Measurements from ENCODE around the gene FBXL13.

FBXL13 gene

GRCh38 chr7:102898532-102898859, 176.1 kb downstream of the FBXL13 start:
- FAIRE-seq (no peak), DNase-seq (ENCODE audit: insufficient read length, low spot score) (no peak)
- no peak for TF ChIP-seq CTCF (IDR thresholded peaks at IDR 0.05; ENCODE audit: insufficient read depth, missing control alignments)

GRCh38 chr7:102897856-102898531, 176.6 kb downstream of the FBXL13 start:
- no peak for FAIRE-seq
- TF ChIP-seq CTCF (IDR thresholded peaks at IDR 0.05; ENCODE audit: insufficient read depth, missing control alignments): no peak
- no peak for DNase-seq (ENCODE audit: insufficient read length, low spot score)

- DNase-seq (ENCODE audit: insufficient read length, low spot score) (no peak), FAIRE-seq (no peak)
- TF ChIP-seq CTCF (IDR thresholded peaks at IDR 0.05; ENCODE audit: insufficient read depth, missing control alignments): no peak
These were observed 177.4 kb downstream of the FBXL13 start for GRCh38 chr7:102897211-102897631.

- no peak for TF ChIP-seq CTCF (IDR thresholded peaks at IDR 0.05; ENCODE audit: insufficient read depth, missing control alignments)
- FAIRE-seq (no peak), DNase-seq (ENCODE audit: insufficient read length, low spot score) (no peak)
These were observed 178.0 kb downstream of the FBXL13 start for GRCh38 chr7:102896585-102896984.

- FAIRE-seq (no peak), DNase-seq (ENCODE audit: insufficient read length, low spot score) (no peak)
- no peak for TF ChIP-seq CTCF (IDR thresholded peaks at IDR 0.05; ENCODE audit: insufficient read depth, missing control alignments)
These were observed 179.0 kb downstream of the FBXL13 start for GRCh38 chr7:102895602-102896001.

GRCh38 chr7:102892631-102893278, 181.8 kb downstream of the FBXL13 start:
- no peak for FAIRE-seq
- no peak for DNase-seq (ENCODE audit: insufficient read length, low spot score)
- TF ChIP-seq CTCF (IDR thresholded peaks at IDR 0.05; ENCODE audit: insufficient read depth, missing control alignments): no peak

- DNase-seq (ENCODE audit: insufficient read length, low spot score): no peak
These were observed 182.8 kb downstream of the FBXL13 start for GRCh38 chr7:102891693-102892261.

More at GRCh38 chr7:102891693-102892261, 182.8 kb downstream of the FBXL13 start:
- no peak for TF ChIP-seq CTCF (IDR thresholded peaks at IDR 0.05; ENCODE audit: insufficient read depth, missing control alignments)
- FAIRE-seq: no peak
